Muscle layer of duodenum (tissue), 2 donors: Measurements from ENCODE around the gene OR52B6.
A peak's percentile ranks its signal among the peaks of the same experiment; 100 is the strongest.

ENCODE experiments used
- H3K27ac ChIP-seq: one replicate; pipeline ENCODE4 v1.7.0; 2013; ENCODE audit warnings: mild to moderate bottlenecking, low read length
- H3K27me3 ChIP-seq: one replicate; pipeline ENCODE4 v1.7.0; 2013; ENCODE audit warnings: low read depth, mild to moderate bottlenecking, control low read depth, low read length
- H3K36me3 ChIP-seq, 2 donors: one replicate each; pipeline ENCODE4 v1.7.0; 2013; ENCODE audit warnings: low read length in 2 of 2, control low read depth in 1 of 2, mild to moderate bottlenecking in 1 of 2; ENCODE audit not compliant: insufficient read depth in 2 of 2, control insufficient read depth in 1 of 2
- H3K4me1 ChIP-seq, 2 donors: one replicate each; pipeline ENCODE4 v1.7.0; 2013; ENCODE audit warnings: low read length in 2 of 2, mild to moderate bottlenecking in 2 of 2, control low read depth in 1 of 2, moderate library complexity in 1 of 2; ENCODE audit not compliant: insufficient read depth in 2 of 2, control insufficient read depth in 1 of 2
- H3K4me3 ChIP-seq, 2 donors: one replicate each; pipeline ENCODE4 v1.7.0; 2013; ENCODE audit warnings: low read length in 2 of 2, low read depth in 1 of 2, mild to moderate bottlenecking in 1 of 2
- H3K9me3 ChIP-seq, 2 donors: one replicate each; pipeline ENCODE4 v1.7.0; 2013; ENCODE audit warnings: low read length in 2 of 2, control low read depth in 1 of 2, mild to moderate bottlenecking in 1 of 2; ENCODE audit not compliant: control insufficient read depth in 1 of 2
- donor health status: healthy.

Gene OR52B6

GRCh38 chr11:5621580-5621979 is 40.9 kb downstream of the OR52B6 start:
- Histone ChIP-seq H3K4me1 (peaks cover 13 to 21% of the 10 kb centered on the region in 2 donors), H3K9me3 (no peaks in the 10 kb centered on the region), H3K27me3 (no peaks in the 10 kb centered on the region), H3K27ac (no peak overlapping the region), H3K36me3 (no peaks in the 10 kb centered on the region), H3K4me3 (no peak overlapping the region)

DNA sequence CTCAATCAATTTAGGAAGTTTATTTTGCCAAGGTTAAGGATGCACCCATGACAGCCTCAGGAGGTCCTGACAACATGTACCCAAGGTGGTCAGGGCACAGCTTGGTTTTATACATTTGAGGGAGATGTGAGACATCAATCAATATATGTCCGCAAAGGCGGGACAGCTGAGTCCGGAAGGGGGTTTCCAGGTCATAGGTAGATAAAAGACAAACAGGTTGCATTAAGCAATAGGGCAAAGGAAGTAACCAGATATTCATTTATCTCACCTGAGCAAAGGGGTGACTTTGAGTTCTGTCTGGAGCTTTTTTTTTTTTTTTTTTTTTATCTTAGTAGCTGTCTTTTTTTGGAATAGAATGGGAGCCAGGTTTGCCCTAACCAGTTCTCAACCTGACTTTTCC is 42.1 kb downstream of the OR52B6 start:
- Histone ChIP-seq H3K27me3 (no peaks in the 10 kb centered on the region), H3K4me3 (no peak overlapping the region), H3K36me3 (no peaks in the 10 kb centered on the region), H3K27ac (no peak overlapping the region), H3K9me3 (no peaks in the 10 kb centered on the region), H3K4me1 (peaks cover 13 to 21% of the 10 kb centered on the region in 2 donors)

- Histone ChIP-seq H3K36me3 (no peaks in the 10 kb centered on the region), H3K27ac (peak within 1 kb of the TSS; percentile 86), H3K27me3 (no peaks in the 10 kb centered on the region), H3K4me3 (peak within 1 kb of the TSS; percentile 77 to 98), H3K9me3 (no peaks in the 10 kb centered on the region), H3K4me1 (peaks cover 13 to 21% of the 10 kb centered on the region in 2 donors)
Measured at GRCh38 chr11:5624489-5625279, 44.0 kb downstream of the OR52B6 start, which contains the start of gene TRIM34. TRIM34 (plus strand) TSS chr11:5625001; CDS start chr11:5632332, 7,331 bp downstream.

DNA sequence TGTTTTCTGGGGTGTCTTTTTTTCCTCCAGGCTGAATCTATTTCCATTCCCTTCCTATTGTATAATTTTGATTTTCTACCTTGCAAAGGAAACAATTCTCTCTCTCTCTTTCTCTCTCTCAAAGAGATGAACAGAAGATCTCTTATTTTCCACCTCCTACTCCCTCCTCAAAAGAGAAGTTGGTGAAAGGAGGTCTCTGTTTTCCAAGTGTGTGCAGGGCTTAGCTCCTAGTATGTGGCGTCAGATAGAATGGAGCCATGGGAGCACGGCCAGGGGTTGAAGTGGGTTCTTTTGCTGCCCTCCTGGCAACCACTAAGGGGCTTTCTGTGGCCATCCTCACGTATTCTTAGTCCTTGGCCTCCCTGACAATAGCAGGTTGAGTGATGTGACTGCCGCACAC is 44.6 kb downstream of the OR52B6 start:
- Histone ChIP-seq H3K27ac (peak overlapping the region; percentile 86), H3K36me3 (no peaks in the 10 kb centered on the region), H3K9me3 (no peaks in the 10 kb centered on the region), H3K4me3 (peak overlapping the region; percentile 77 to 98), H3K27me3 (no peaks in the 10 kb centered on the region), H3K4me1 (peaks cover 13 to 21% of the 10 kb centered on the region in 2 donors)

- no peak overlapping the region for H3K4me3 ChIP-seq
- no peaks in the 10 kb centered on the region for H3K9me3 ChIP-seq
- H3K27me3 ChIP-seq = no peaks in the 10 kb centered on the region
- H3K4me1 ChIP-seq = peaks cover 6 to 13% of the 10 kb centered on the region in 2 donors
- no peak overlapping the region for H3K27ac ChIP-seq
- H3K36me3 ChIP-seq = no peaks in the 10 kb centered on the region
Measured at GRCh38 chr11:5626196-5626595, 45.5 kb downstream of the OR52B6 start.

DNA sequence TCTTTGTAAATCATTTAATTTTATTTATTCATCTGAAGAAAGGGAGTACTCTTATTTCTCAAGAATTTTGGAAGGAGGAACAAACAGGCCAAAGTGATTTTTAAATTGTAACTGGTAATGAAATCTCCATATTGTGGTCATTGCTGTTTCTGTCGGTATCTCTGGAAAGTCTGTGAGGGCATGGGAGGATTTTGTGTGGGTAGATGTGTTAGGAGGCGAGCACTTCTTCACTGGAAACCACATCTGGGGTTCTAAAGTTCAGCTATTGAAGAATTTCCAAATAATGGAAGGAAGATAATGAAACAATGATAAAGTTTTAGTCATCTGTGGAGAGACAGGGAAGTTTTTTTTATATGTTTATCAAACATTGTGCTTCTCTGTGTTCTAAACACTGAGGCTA is 50.7 kb downstream of the OR52B6 start:
- H3K27me3 ChIP-seq = no peaks in the 10 kb centered on the region
- H3K36me3 ChIP-seq = peaks cover 12 to 25% of the 10 kb centered on the region in 2 donors
- H3K27ac ChIP-seq = no peak overlapping the region
- no peaks in the 10 kb centered on the region for H3K9me3 ChIP-seq
- no peaks in the 10 kb centered on the region for H3K4me1 ChIP-seq
- H3K4me3 ChIP-seq = no peak overlapping the region
